GM12878 (cell line): Measurements from ENCODE around the gene MYLIP. TPM values are rescaled to one million over a fixed set of nuclear protein-coding genes. Genes with fewer than 3 reads are reported as not detected.

ENCODE experiments used
- ATAC-seq: fragments of 200-7000 bp; cut with Tn5 transposase; 3 replicates; pipeline ENCODE4 v1.9.1; 2020; ENCODE audit warnings: mild to moderate bottlenecking, moderate library complexity
- BruUV-seq: library from RNA; stranded (reverse); fragments of 400-500 nt; replicated peaks from 2 replicates; lab custom pipeline; 2021; lab: Mats Ljungman, UMichigan
- CTCF ChIA-PET: fragments of 300-600 bp; sonication (Branson Sonifier 250); formaldehyde crosslinking; extraction: SDS; loops from one replicate; lab custom pipeline; 2021; ENCODE audit warnings: inconsistent platforms; lab: Yijun Ruan, JAX
- POLR2A ChIA-PET: fragments of 350-600 bp; formaldehyde crosslinking; extraction: SDS; loops from one replicate; lab custom pipeline; 2021; ENCODE audit warnings: inconsistent platforms; lab: Charles Lee
- RAD21 ChIA-PET: fragments of 300-600 bp; sonication (Branson Sonifier 250); formaldehyde crosslinking; loops from one replicate; lab custom pipeline; 2023; ENCODE audit warnings: antibody characterized with exemption; ENCODE audit not compliant: unreplicated experiment; lab: Charles Lee
- SMC1A ChIA-PET: fragments of 300-600 bp; sonication (Branson Sonifier 250); formaldehyde crosslinking; loops from one replicate; lab custom pipeline; 2023; ENCODE audit not compliant: unreplicated experiment, uncharacterized antibody; lab: Charles Lee
- DNase-seq: peaks from one replicate; pipeline ENCODE4 v3.0.0-alpha.2; 2011; ENCODE audit warnings: low read depth, low spot score
- FAIRE-seq: peaks from 3 replicates; lab custom pipeline; 2011; peaks lifted over from hg19 to GRCh38; lab: Jason Lieb, UNC
- H2AFZ ChIP-seq: 2 replicates; pipeline ENCODE4 v1.6.0; 2011; ENCODE audit warnings: low read depth, low read length, control low read depth; ENCODE audit not compliant: control insufficient read depth
- H3K27ac ChIP-seq: 2 replicates; pipeline ENCODE4 v1.5.1; 2011; ENCODE audit warnings: control low read depth; ENCODE audit not compliant: control insufficient read depth, insufficient read depth
- H3K27me3 ChIP-seq, 2 experiments: replicated peaks in 1 of 2; 2 replicates each; pipeline versions ENCODE4 v1.6.0 to v1.6.1; 2011; ENCODE audit warnings: low read length in 1 of 2; ENCODE audit not compliant: control insufficient read depth in 2 of 2, insufficient read depth in 2 of 2
- H3K36me3 ChIP-seq, 2 experiments: 2 replicates each; pipeline ENCODE4 v1.5.1; 2011; ENCODE audit warnings: low read length in 1 of 2; ENCODE audit not compliant: control insufficient read depth in 2 of 2, insufficient read depth in 2 of 2
- H3K4me1 ChIP-seq: 2 replicates; pipeline ENCODE4 v1.6.1; 2011; ENCODE audit warnings: mild to moderate bottlenecking, low read length, moderate library complexity, mixed read lengths; ENCODE audit not compliant: control insufficient read depth, insufficient read depth
- H3K4me2 ChIP-seq: 2 replicates; pipeline ENCODE4 v1.6.0; 2011; ENCODE audit warnings: control low read depth; ENCODE audit not compliant: control insufficient read depth, insufficient read depth
- H3K4me3 ChIP-seq: fragments of 200-600 bp; sonication (generic); 2 replicates; pipeline ENCODE4 v1.5.1; 2016
- H3K79me2 ChIP-seq: 2 replicates; pipeline ENCODE4 v1.6.0; 2011; ENCODE audit warnings: low read length; ENCODE audit not compliant: control insufficient read depth, insufficient read depth
- H3K9ac ChIP-seq: 2 replicates; pipeline ENCODE4 v1.8.0; 2011; ENCODE audit warnings: low read length, control low read depth, mixed read lengths; ENCODE audit not compliant: control insufficient read depth, insufficient read depth
- H3K9me3 ChIP-seq: replicated peaks from 3 replicates; pipeline ENCODE4 v1.5.1; 2011; ENCODE audit warnings: mild to moderate bottlenecking, low read length; ENCODE audit not compliant: control insufficient read depth, insufficient read depth
- H4K20me1 ChIP-seq: 2 replicates; pipeline ENCODE4 v1.6.0; 2011; ENCODE audit not compliant: control insufficient read depth, insufficient read depth
- CREB1 ChIP-seq: IDR thresholded peaks from 2 replicates; pipeline ENCODE4 v1.6.1; 2012; ENCODE audit warnings: low read depth, mild to moderate bottlenecking, inconsistent platforms
- EED ChIP-seq: sonication (generic); IDR thresholded peaks from 2 replicates; pipeline ENCODE4 v1.6.1; 2016; ENCODE audit warnings: antibody characterized with exemption, low read depth
- ETV6 ChIP-seq, 2 experiments: fragments of 450-650 bp in 1 of 2; IDR thresholded peaks in 1 of 2; conservative IDR thresholded peaks in 1 of 2; 2 replicates each; pipeline ENCODE4 v1.6.1; 2014; ENCODE audit warnings: antibody characterized with exemption in 1 of 2, borderline replicate concordance in 1 of 2, low read depth in 1 of 2, mild to moderate bottlenecking in 1 of 2, moderate library complexity in 1 of 2
- FOXK2 ChIP-seq: fragments of 450-650 bp; IDR thresholded peaks from 2 replicates; pipeline ENCODE4 v1.6.1; 2017; ENCODE audit warnings: mild to moderate bottlenecking, moderate library complexity
- HDAC6 ChIP-seq: fragments of 200-600 bp; sonication (generic); IDR thresholded peaks from one replicate; pipeline ENCODE4 v1.8.0; 2017; ENCODE audit warnings: antibody characterized with exemption; ENCODE audit not compliant: unreplicated experiment
- JUNB ChIP-seq: IDR thresholded peaks from 2 replicates; pipeline ENCODE4 v1.6.1; 2016; ENCODE audit warnings: antibody characterized with exemption, mild to moderate bottlenecking
- MXI1 ChIP-seq: fragments of 150-350 bp; IDR thresholded peaks from 2 replicates; pipeline ENCODE4 v1.6.1; 2011; ENCODE audit warnings: low read depth, mild to moderate bottlenecking, inconsistent platforms, low read length, improper control_type of control experiment
- MYB ChIP-seq: fragments of 150-350 bp; IDR thresholded peaks from 2 replicates; pipeline ENCODE4 v1.6.1; 2014; ENCODE audit warnings: mild to moderate bottlenecking, low read depth, low read length, borderline replicate concordance
- NR2C1 ChIP-seq: fragments of 450-650 bp; IDR thresholded peaks from 2 replicates; pipeline ENCODE4 v1.6.1; 2017; ENCODE audit warnings: antibody characterized with exemption, mild to moderate bottlenecking, moderate library complexity
- NR2C2 ChIP-seq: IDR thresholded peaks from 2 replicates; pipeline ENCODE4 v1.6.1; 2011; ENCODE audit warnings: borderline replicate concordance, low read depth; ENCODE audit not compliant: control insufficient read depth, insufficient read length
- REST ChIP-seq: IDR thresholded peaks from 2 replicates; pipeline ENCODE4 v1.6.1; 2012; ENCODE audit warnings: mild to moderate bottlenecking, low read depth, low read length
- RUNX3 ChIP-seq: IDR thresholded peaks from 2 replicates; pipeline ENCODE4 v1.6.1; 2012; ENCODE audit warnings: low read length, inconsistent platforms
- SKIL ChIP-seq: fragments of 450-650 bp; IDR thresholded peaks from 2 replicates; pipeline ENCODE4 v1.6.1; 2017; ENCODE audit warnings: mild to moderate bottlenecking, low read depth, inconsistent platforms; ENCODE audit not compliant: poor library complexity, severe bottlenecking
- WGBS: methylation state at CpG from one replicate; pipeline ENCODE4 v1.1.6; 2016; ENCODE audit warnings: low lambda C conversion rate; ENCODE audit not compliant: insufficient replicate concordance, insufficient coverage; ENCODE audit errors: missing lambda C conversion rate; 5-methylcytosine and 5-hydroxymethylcytosine counted together
- in situ Hi-C: fragments of 300-500 bp; cut with MboI; formaldehyde crosslinking; loops from 9 replicates; pipeline ENCODE4 v1.14.3; 2018; ENCODE audit warnings: mixed read lengths
- intact Hi-C: fragments of 100-400 bp; cut with micrococcal nuclease; formaldehyde crosslinking; loops from one replicate; pipeline ENCODE4 v1.14.2; 2022; ENCODE audit not compliant: unreplicated experiment
- polyA plus RNA-seq, 11 experiments: library from polyadenylated mRNA; depleted of rRNA in 4 of 11; unstranded in 6 of 11; stranded (reverse) in 5 of 11; fragments of >200 nt; fragmentation: Nextera tagmentation in 4 of 11; fragmentation: Illumina TruSeq in 1 of 11; extraction: Ambion mirVana in 4 of 11; extraction: Trizol in 1 of 11; gene quantifications; 1 replicate in 1 of 11; 2 replicates in 10 of 11; pipeline versions ENCODE4 v1.2.1 to v1.2.3, GENCODE V29; 2011 to 2016; ENCODE audit warnings: inconsistent platforms in 2 of 11, missing spikeins in 2 of 11, low read depth in 1 of 11
- total RNA-seq, 4 experiments: library from RNA; depleted of rRNA in 3 of 4; stranded (reverse); fragments of >200 nt in 3 of 4; fragmentation: Illumina TruSeq in 1 of 4; extraction: Trizol in 1 of 4; gene quantifications; 2 replicates each; pipeline versions ENCODE4 v1.2.1 to v1.2.3, GENCODE V29; 2013 to 2021

Gene MYLIP
- total and polyA plus RNA-seq, 10 of the 15 experiments (the other 5 are each of a cell fraction or from before 2014, with no cell fraction given) = 5.3 to 123 (median 12.5) TPM

GRCh38 chr6:16146527-16146955, 17.7 kb downstream of the MYLIP start:
- no peak for DNase-seq
- in situ Hi-C loops = no loop called here
- Histone ChIP-seq H3K27me3 (no peaks in the 10 kb centered on the region), H3K4me3 (no peak overlapping the region), H2AFZ (no peak overlapping the region), H3K4me1 (no peaks in the 10 kb centered on the region), H3K36me3 (peaks cover 18 to 63% of the 10 kb centered on the region in 2 experiments), H3K9ac (no peak overlapping the region), H3K9me3 (no peaks in the 10 kb centered on the region), H4K20me1 (peaks cover 10% of the 10 kb centered on the region), H3K27ac (no peak overlapping the region), H3K4me2 (no peak overlapping the region), H3K79me2 (no peaks in the 10 kb centered on the region; the same call in 1 of the 2 replicates)
- WGBS = 89% methylated on average over 8 of the region's 8 CpGs
- no peak for FAIRE-seq
- TF ChIP-seq ETV6 (conservative IDR thresholded peaks at IDR 0.05 in 1 of 2, IDR thresholded peaks at IDR 0.05 in 1 of 2; ENCODE audit: borderline replicate concordance in 1 of 2, low read depth in 1 of 2) (no peak), EED (no peak), REST (no peak), CREB1 (no peak), RUNX3 (no peak), MXI1 (no peak), NR2C1 (no peak), HDAC6 (no peak), MYB (no peak), FOXK2 (no peak), JUNB (no peak), NR2C2 (no peak), SKIL (no peak)
- SMC1A ChIA-PET = interaction anchor here (0.6 to 1.7 kb wide), 8 partner anchors 9 to 454 kb away, joined by 3 to 10 read pairs (median 5); partner anchors contain the start of gene MYLIP
- RAD21 ChIA-PET = interaction anchor here (1.1 to 1.6 kb wide), 5 partner anchors 10 to 455 kb away, joined by 3 to 9 read pairs (median 4); no protein-coding TSS in a partner anchor
- CTCF ChIA-PET = interaction anchor here (1.1 to 2.5 kb wide), 4 partner anchors 10 to 455 kb away, joined by 3 to 19 read pairs (median 4); no protein-coding TSS in a partner anchor
- no TSS peak for BruUV-seq
- ATAC-seq = no peak
- intact Hi-C loops = no loop called here
- POLR2A ChIA-PET = interaction anchor here (1.0 kb wide), 2 partner anchors 59 to 472 kb away, joined by 3 read pairs; no protein-coding TSS in a partner anchor
